IMR-90 (cell line): Measurements from ENCODE around the gene SPACA5. TPM values are rescaled to one million over a fixed set of nuclear protein-coding genes. Genes with fewer than 3 reads are reported as not detected.

Source experiments
- ATAC-seq: fragments of 200-7000 bp; cut with Tn5 transposase; 2 replicates; pipeline ENCODE4 v1.9.1; 2020; ENCODE audit warnings: low read depth, mild to moderate bottlenecking, moderate library complexity
- BruUV-seq: library from RNA; stranded (reverse); fragments of 400-500 nt; replicated peaks from 2 replicates; lab custom pipeline; 2021; lab: Mats Ljungman, UMichigan
- CTCF ChIA-PET: fragments of 300-600 bp; formaldehyde crosslinking; extraction: SDS; loops from one replicate; lab custom pipeline; 2021; ENCODE audit warnings: antibody characterized with exemption; lab: Yijun Ruan, JAX
- POLR2A ChIA-PET: fragments of 300-600 bp; sonication (Branson Sonifier 250); formaldehyde crosslinking; loops from one replicate; lab custom pipeline; 2022; ENCODE audit warnings: antibody characterized with exemption; ENCODE audit not compliant: unreplicated experiment; lab: Charles Lee
- DNase-seq: peaks from one replicate; pipeline ENCODE4 v3.0.0; 2013
- H2AFZ ChIP-seq: replicated peaks from 2 replicates; pipeline ENCODE3; 2013; ENCODE audit warnings: low read length, mild to moderate bottlenecking; ENCODE audit not compliant: poor library complexity
- H2AK5ac ChIP-seq: 2 replicates; pipeline ENCODE4 v1.6.1; 2013; ENCODE audit warnings: low read depth, low read length, inconsistent platforms
- H2AK9ac ChIP-seq: replicated peaks from 2 replicates; pipeline ENCODE3; 2013; ENCODE audit warnings: mild to moderate bottlenecking, low read depth, low read length, moderate library complexity; ENCODE audit not compliant: poor library complexity
- H2BK120ac ChIP-seq: 2 replicates; pipeline ENCODE4 v1.6.1; 2013; ENCODE audit warnings: low read depth, low read length, inconsistent platforms
- H2BK15ac ChIP-seq: 3 replicates; pipeline ENCODE4 v1.6.1; 2013; ENCODE audit warnings: low read depth, low read length, inconsistent platforms
- H2BK20ac ChIP-seq: 2 replicates; pipeline ENCODE4 v1.6.1; 2013; ENCODE audit warnings: low read depth, mild to moderate bottlenecking, inconsistent platforms, low read length, moderate library complexity
- H2BK5ac ChIP-seq: 2 replicates; pipeline ENCODE4 v1.6.1; 2013; ENCODE audit warnings: mild to moderate bottlenecking, low read depth, low read length, inconsistent platforms; ENCODE audit not compliant: poor library complexity, severe bottlenecking
- H3K14ac ChIP-seq: replicated peaks from 2 replicates; pipeline ENCODE4 v1.6.1; 2013; ENCODE audit warnings: low read depth, low read length, inconsistent platforms
- H3K18ac ChIP-seq: 2 replicates; pipeline ENCODE4 v1.6.1; 2013; ENCODE audit warnings: low read depth, low read length, control low read depth
- H3K23ac ChIP-seq: 2 replicates; pipeline ENCODE4 v1.6.1; 2013; ENCODE audit warnings: low read depth, low read length, inconsistent platforms
- H3K27ac ChIP-seq: 2 replicates; pipeline ENCODE4 v1.5.1; 2013; ENCODE audit warnings: mild to moderate bottlenecking, control low read depth, low read length; ENCODE audit not compliant: insufficient read depth
- H3K27me3 ChIP-seq: 2 replicates; pipeline ENCODE4 v1.6.1; 2013; ENCODE audit warnings: low read length; ENCODE audit not compliant: control insufficient read depth, insufficient read depth
- H3K36me3 ChIP-seq: 2 replicates; pipeline ENCODE4 v1.6.1; 2013; ENCODE audit warnings: low read length, mixed read lengths; ENCODE audit not compliant: control insufficient read depth, insufficient read depth
- H3K4ac ChIP-seq: 2 replicates; pipeline ENCODE4 v1.6.1; 2013; ENCODE audit warnings: low read depth, low read length, inconsistent platforms
- H3K4me1 ChIP-seq: 2 replicates; pipeline ENCODE4 v1.6.1; 2013; ENCODE audit warnings: low read length, mixed read lengths; ENCODE audit not compliant: control insufficient read depth, insufficient read depth
- H3K4me2 ChIP-seq: 2 replicates; pipeline ENCODE4 v1.6.1; 2013; ENCODE audit warnings: low read depth, mild to moderate bottlenecking, control low read depth, low read length, moderate library complexity
- H3K4me3 ChIP-seq: 2 replicates; pipeline ENCODE4 v1.5.1; 2013; ENCODE audit warnings: low read depth, mild to moderate bottlenecking, control low read depth, low read length, moderate library complexity; ENCODE audit not compliant: insufficient read depth
- H3K56ac ChIP-seq: 2 replicates; pipeline ENCODE4 v1.6.1; 2013; ENCODE audit warnings: low read length, inconsistent platforms; ENCODE audit not compliant: insufficient read depth; ENCODE audit errors: extremely low read depth
- H3K79me1 ChIP-seq, 2 experiments: 2 replicates each; pipeline ENCODE4 v1.6.1; 2013; ENCODE audit warnings: low read length in 2 of 2, inconsistent platforms in 1 of 2, low read depth in 1 of 2
- H3K9ac ChIP-seq: 2 replicates; pipeline ENCODE4 v1.6.1; 2013; ENCODE audit warnings: low read depth, low read length, control low read depth
- H3K9me1 ChIP-seq: 2 replicates; pipeline ENCODE4 v1.6.1; 2013; ENCODE audit warnings: low read length, inconsistent platforms; ENCODE audit not compliant: insufficient read depth
- H3K9me3 ChIP-seq: 2 replicates; pipeline ENCODE4 v1.6.1; 2013; ENCODE audit warnings: low read length; ENCODE audit not compliant: control insufficient read depth, insufficient read depth
- H4K20me1 ChIP-seq: 2 replicates; pipeline ENCODE4 v1.6.1; 2013; ENCODE audit warnings: low read length, inconsistent platforms; ENCODE audit not compliant: insufficient read depth
- H4K5ac ChIP-seq: 2 replicates; pipeline ENCODE4 v1.6.1; 2013; ENCODE audit warnings: mild to moderate bottlenecking, low read depth, low read length, control low read depth
- H4K8ac ChIP-seq, 2 experiments: 2 replicates each; pipeline ENCODE4 v1.6.1; 2013; ENCODE audit warnings: low read depth in 2 of 2, low read length in 2 of 2, control low read depth in 1 of 2, inconsistent platforms in 1 of 2
- H4K91ac ChIP-seq: 2 replicates; pipeline ENCODE4 v1.6.1; 2013; ENCODE audit warnings: low read depth, low read length, inconsistent platforms; ENCODE audit not compliant: insufficient read depth
- CEBPB ChIP-seq: IDR thresholded peaks from 2 replicates; pipeline ENCODE4 v1.6.1; 2012; ENCODE audit warnings: low read depth, low read length, improper control_type of control experiment
- MAFK ChIP-seq: IDR thresholded peaks from 2 replicates; pipeline ENCODE4 v1.6.1; 2012; ENCODE audit warnings: low read depth, low read length, improper control_type of control experiment
- WGBS, 2 experiments: methylation state at CpG; one replicate each; pipeline versions ENCODE4 v1.1.5 to v1.1.7; 2013; ENCODE audit warnings: missing lambda C conversion rate in 2 of 2; ENCODE audit not compliant: insufficient read length in 1 of 2; ENCODE audit errors: extremely low coverage in 2 of 2; 5-methylcytosine and 5-hydroxymethylcytosine counted together
- dilution Hi-C: fragments of 300-500 bp; cut with HindIII; formaldehyde crosslinking; loops from one replicate; pipeline ENCODE4 v1.14.3; 2018; ENCODE audit warnings: low sequenced_read_pairs; ENCODE audit not compliant: unreplicated experiment
- in situ Hi-C: fragments of 300-500 bp; cut with MboI; formaldehyde crosslinking; loops from 3 replicates; pipeline ENCODE4 v1.14.3; 2019; ENCODE audit warnings: low sequenced_read_pairs, inconsistent platforms, mixed read lengths
- intact Hi-C: fragments of 100-400 bp; cut with micrococcal nuclease; formaldehyde crosslinking; loops from 2 replicates; pipeline ENCODE4 v1.10.0; 2022
- polyA plus RNA-seq, 3 experiments: library from polyadenylated mRNA; depleted of rRNA; stranded (reverse); fragments of >200 nt; gene quantifications; 2 replicates each; pipeline ENCODE4 v1.2.3, GENCODE V29; 2012; ENCODE audit warnings: low replicate concordance in 1 of 3
- total RNA-seq: library from RNA; depleted of rRNA; stranded (reverse); fragments of >200 nt; gene quantifications from 2 replicates; pipeline ENCODE4 v1.2.3, GENCODE V29; 2012

The SPACA5 gene
- total and polyA plus RNA-seq, 2 of the 4 experiments (the other 2 are of a cell fraction): not detected

- H2BK5ac ChIP-seq: peak overlapping the region; percentile 40
- no peak overlapping the region for H2BK20ac ChIP-seq
- H4K20me1 ChIP-seq: no peaks in the 10 kb centered on the region
- H3K9me1 ChIP-seq: no peaks in the 10 kb centered on the region
- peak; percentile 34; the same call in 1 of the 2 replicates for TF ChIP-seq CEBPB
- no peak for TF ChIP-seq MAFK
- no peak overlapping the region for H2AK5ac ChIP-seq
- peaks cover 13% of the 10 kb centered on the region for H3K9me3 ChIP-seq
- peaks cover 9% of the 10 kb centered on the region for H3K36me3 ChIP-seq
- H2AFZ ChIP-seq: no peak overlapping the region
- H3K56ac ChIP-seq: no peak overlapping the region
- no peak overlapping the region for H4K5ac ChIP-seq
- dilution Hi-C loops (no loop called here), in situ Hi-C loops (no loop called here), intact Hi-C loops (no loop called here)
- no peak overlapping the region for H3K23ac ChIP-seq
- no TSS peak for BruUV-seq
- H3K9ac ChIP-seq: no peak overlapping the region
- CTCF ChIA-PET: no interaction called here
- H2AK9ac ChIP-seq: no peak overlapping the region
- no peak overlapping the region; the same call in 1 of the 2 replicates for H3K27ac ChIP-seq
- no peak overlapping the region for H3K18ac ChIP-seq
- no peaks in the 10 kb centered on the region; the same call in 1 of the 2 replicates for H3K4me1 ChIP-seq
- no peak overlapping the region for H3K4ac ChIP-seq
- no peak overlapping the region for H3K14ac ChIP-seq
- POLR2A ChIA-PET: no interaction called here
- H2BK15ac ChIP-seq: no peak overlapping the region
- H3K4me2 ChIP-seq: no peak overlapping the region
- no peak overlapping the region for H3K4me3 ChIP-seq
- H4K8ac ChIP-seq: no peak overlapping the region
- WGBS, 2 experiments: 80% methylated on average over 2 of the region's 5 CpGs; no CpG with 5 or more reads in 1 of the 2 experiments
- H3K27me3 ChIP-seq: no peaks in the 10 kb centered on the region
- H4K91ac ChIP-seq: 0 out of 2 replicates have a peak overlapping the region, but pooled peaks have one; percentile 28
- no peak overlapping the region for H2BK120ac ChIP-seq
- ATAC-seq (no peak), DNase-seq (peak; percentile 53)
- peaks cover 4 to 5% of the 10 kb centered on the region in 2 experiments; a peak in 1 of 4 replicates for H3K79me1 ChIP-seq
These were observed 15.3 kb upstream of the SPACA5 start for GRCh38 chrX:47991263-47992094.
